HFF-Myc (cell line): ENCODE measurements around the gene RTF1.
A peak's percentile ranks its signal among the peaks of the same experiment; 100 is the strongest.
"Not testable (repeated sequence)": the region's sequence is repeated elsewhere in the genome, so short reads cannot be mapped to it uniquely, and the experiment has no call there.

Experiments
- DNase-seq: peaks from one replicate; pipeline ENCODE4 v3.0.0-alpha.2; 2011; ENCODE audit warnings: low read depth; ENCODE audit errors: extremely low read depth
- H3K4me3 ChIP-seq: replicated peaks from 2 replicates; pipeline ENCODE4 v1.5.1; 2011; ENCODE audit warnings: low read depth, mild to moderate bottlenecking, control low read depth, low read length
- CTCF ChIP-seq: IDR thresholded peaks from 2 replicates; pipeline ENCODE4 v1.5.1; 2012; ENCODE audit warnings: mild to moderate bottlenecking, low read depth, low read length, control low read depth; ENCODE audit errors: missing control alignments

Gene RTF1

DNA sequence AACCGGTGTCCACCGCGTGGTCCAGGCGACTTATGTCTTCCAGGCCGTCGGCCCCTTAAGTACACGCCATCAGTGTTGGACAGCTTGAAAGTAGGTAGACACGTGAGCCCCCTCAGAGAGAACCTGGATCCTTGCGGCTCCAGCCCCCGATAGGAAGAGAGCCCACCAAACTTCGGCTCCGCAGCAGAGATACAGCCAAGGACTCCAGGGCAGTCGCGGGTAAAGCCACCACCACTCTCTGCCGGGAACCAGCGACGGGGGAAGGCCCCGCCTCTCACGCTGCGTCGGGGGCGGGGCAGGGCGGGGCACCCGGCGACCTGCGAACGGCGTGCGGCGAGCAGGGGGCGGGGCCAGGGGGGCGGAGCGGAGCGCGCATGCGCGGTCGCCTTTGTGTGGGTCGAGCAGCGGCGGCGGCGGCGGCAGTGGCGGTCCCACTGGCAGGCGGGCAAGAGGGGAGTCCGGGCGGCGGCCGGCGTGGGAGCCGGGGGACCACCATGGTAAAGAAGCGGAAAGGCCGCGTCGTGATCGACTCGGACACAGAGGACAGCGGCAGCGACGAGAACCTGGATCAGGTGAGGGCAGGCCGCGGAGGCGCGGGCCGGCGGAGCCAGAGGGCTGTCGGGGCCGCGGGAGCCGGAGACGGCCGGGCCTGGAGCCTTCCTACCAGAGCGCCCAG, at the start of gene RTF1:
Gene RTF1 (plus strand): TSS at position 354 of the 676 bp plus-strand sequence. CDS start 21 bp downstream, at position 375.
- TF ChIP-seq CTCF: no peak
- DNase-seq: peak; percentile 41
- peak within 1 kb of the TSS; percentile 61 for H3K4me3 ChIP-seq

DNA sequence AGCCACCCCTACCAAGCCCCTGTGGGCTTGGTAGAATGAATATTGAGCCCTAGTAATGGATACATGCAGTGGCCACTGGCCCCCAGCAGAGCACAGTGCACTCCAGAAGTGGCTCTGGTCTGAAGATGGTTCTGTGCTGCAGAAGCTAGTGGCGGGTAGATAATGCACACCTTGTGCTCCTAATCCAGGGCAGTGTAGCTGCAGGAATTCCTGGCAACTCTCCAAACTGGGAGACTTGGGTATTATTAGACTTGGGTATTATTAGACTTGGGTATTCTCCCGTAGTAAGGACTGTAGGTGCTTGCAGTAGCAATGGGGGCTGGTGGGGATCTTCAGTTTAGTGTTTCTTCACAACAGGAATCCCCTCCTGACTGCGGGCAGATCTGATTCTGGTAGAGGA, 49.5 kb upstream of the RTF1 start:
- no peak for TF ChIP-seq CTCF
- DNase-seq: no peak
- no peak overlapping the region for H3K4me3 ChIP-seq

DNA sequence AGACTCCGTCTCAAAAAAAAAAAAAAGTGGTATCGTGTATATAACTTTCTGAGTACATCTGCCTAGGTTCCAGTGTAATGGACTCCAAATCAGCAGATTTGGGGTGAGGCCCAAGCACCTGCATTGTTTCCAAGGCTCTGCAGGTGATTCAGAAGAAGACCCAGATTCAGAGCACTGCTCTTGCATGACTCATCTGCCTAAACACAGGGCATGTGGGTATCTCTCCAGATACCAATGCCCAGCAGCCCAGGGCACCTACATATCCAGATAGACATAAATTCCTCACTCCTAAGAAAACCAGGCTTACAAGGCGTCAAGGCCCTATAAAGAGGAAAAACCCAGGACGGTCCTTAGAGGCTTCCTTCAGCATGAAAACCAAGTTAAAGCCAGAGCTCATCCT, 38.9 kb upstream of the RTF1 start:
- no peak for TF ChIP-seq CTCF
- H3K4me3 ChIP-seq: no peak overlapping the region
- no peak for DNase-seq

GRCh38 chr15:41383974-41384749, 32.7 kb upstream of the RTF1 start:
- not testable (repeated sequence) for DNase-seq, H3K4me3 ChIP-seq

DNA sequence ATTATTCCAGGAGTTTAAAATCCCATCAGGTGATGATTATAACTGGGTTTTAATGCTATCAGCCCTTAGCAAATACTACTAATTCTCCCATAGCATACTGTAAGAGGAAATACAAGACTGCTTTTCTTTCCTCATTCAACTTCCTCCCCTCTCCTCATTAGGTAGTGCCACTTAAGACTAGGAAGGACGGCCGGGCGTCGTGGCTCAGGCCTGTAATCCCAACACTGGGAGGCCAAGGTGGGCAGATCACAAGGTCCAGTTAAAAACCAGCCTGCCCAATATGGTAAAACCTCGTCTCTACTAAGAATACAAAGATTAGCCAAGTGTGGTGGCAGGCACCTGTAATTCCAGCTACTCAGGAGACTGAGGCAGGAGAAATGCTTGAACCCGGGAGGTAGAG, 29.2 kb upstream of the RTF1 start:
- no peak for TF ChIP-seq CTCF

DNA sequence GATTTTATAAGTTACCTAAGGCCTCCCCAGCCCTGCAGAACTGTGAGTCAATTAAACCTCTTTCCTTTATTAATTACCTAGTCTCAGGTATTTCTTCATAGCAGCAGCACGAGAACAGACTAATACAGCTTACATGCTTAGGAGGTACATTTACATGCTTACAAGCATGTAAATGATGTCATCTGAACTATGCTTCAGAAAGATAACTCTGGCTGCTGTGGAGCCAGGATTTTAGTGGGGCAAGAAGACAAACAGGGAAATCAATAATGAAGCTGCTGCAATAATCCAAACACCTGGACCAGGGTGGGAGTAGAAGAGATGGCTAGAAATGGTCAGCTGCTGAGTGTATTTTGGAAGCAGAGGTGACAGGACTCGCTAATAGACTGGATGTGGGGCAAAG, 24.2 kb upstream of the RTF1 start:
- DNase-seq: no peak
- no peak for TF ChIP-seq CTCF
- no peak overlapping the region for H3K4me3 ChIP-seq

More for the DNA sequence above, 29.2 kb upstream of the RTF1 start:
- DNase-seq: no peak
- H3K4me3 ChIP-seq: no peak overlapping the region

DNA sequence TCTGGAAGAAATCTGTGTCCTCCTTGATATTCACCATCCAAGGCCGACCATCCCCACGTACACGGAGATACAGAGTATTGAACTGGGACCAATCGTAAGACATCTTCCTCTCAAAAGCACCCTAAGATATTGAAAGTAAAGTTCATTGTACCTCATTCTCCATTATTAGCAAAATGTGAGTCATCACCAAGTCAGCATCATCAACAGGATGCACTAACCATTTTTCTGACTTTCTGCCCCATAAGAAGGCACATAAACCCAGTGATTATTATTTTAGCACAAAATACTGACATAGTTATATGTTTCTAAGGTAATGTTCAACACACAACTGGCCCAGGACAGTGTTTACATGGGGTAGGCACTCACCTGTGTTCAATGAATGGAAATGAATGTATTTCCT, 22.0 kb upstream of the RTF1 start:
- no peak overlapping the region for H3K4me3 ChIP-seq
- no peak for DNase-seq
- TF ChIP-seq CTCF: no peak
